Prostate gland (tissue), 2 donors: ENCODE data around the gene FMNL2. TPM values are rescaled to one million over a fixed set of nuclear protein-coding genes. Genes with fewer than 3 reads are reported as not detected.
"Not testable (repeated sequence)": the region's sequence is repeated elsewhere in the genome, so short reads cannot be mapped to it uniquely, and the experiment has no call there.

Source experiments
- DNase-seq: peaks from one replicate; pipeline ENCODE4 v3.0.0-alpha.2; 2019; ENCODE audit warnings: low spot score
- H3K27ac ChIP-seq, 2 donors: fragments of 200-600 bp; sonication (generic); 2 replicates each; pipeline ENCODE4 v1.5.1; 2017 to 2019
- H3K27me3 ChIP-seq: fragments of 200-600 bp; sonication (generic); replicated peaks from 2 replicates; pipeline ENCODE4 v1.5.1; 2019; ENCODE audit not compliant: insufficient read depth
- H3K36me3 ChIP-seq, 2 donors: fragments of 200-600 bp; sonication (generic); 1 replicate in 1 of 2; 2 replicates in 1 of 2; pipeline versions ENCODE4 v1.5.1 to v1.8.1; 2017 to 2019
- H3K4me1 ChIP-seq: fragments of 200-600 bp; sonication (generic); replicated peaks from 2 replicates; pipeline ENCODE4 v1.5.1; 2019
- H3K4me3 ChIP-seq, 2 donors: fragments of 200-600 bp; sonication (generic); 2 replicates each; pipeline ENCODE4 v1.5.1; 2017 to 2019
- H3K9me3 ChIP-seq: fragments of 200-600 bp; sonication (generic); 2 replicates; pipeline ENCODE4 v1.5.1; 2017
- POLR2A ChIP-seq: fragments of 450-650 bp; IDR thresholded peaks from one replicate; pipeline ENCODE4 v1.6.1; 2016; ENCODE audit warnings: antibody characterized with exemption, mild to moderate bottlenecking
- POLR2AphosphoS5 ChIP-seq: sonication (generic); formaldehyde crosslinking; IDR thresholded peaks from one replicate; pipeline ENCODE4 v1.6.1; 2017; ENCODE audit warnings: antibody characterized with exemption
- WGBS: methylation state at CpG from one replicate; pipeline ENCODE4 v1.1.5; 2018; 5-methylcytosine and 5-hydroxymethylcytosine counted together
- intact Hi-C: fragments of 100-400 bp; cut with DNase I; formaldehyde crosslinking; loops from one replicate; pipeline ENCODE4 v1.14.2; 2022
- total RNA-seq, 2 donors: library from RNA; depleted of rRNA; stranded (reverse); fragments of >200 nt; gene quantifications; one replicate each; pipeline ENCODE4 v1.1.0, GENCODE V29; 2016
- TF ChIP-seq, protein P1 (sequence below), 4 experiments: fragments of 200-600 bp in 2 of 4; fragments of 450-650 bp in 2 of 4; sonication (generic) in 2 of 4; IDR thresholded peaks; 1 replicate in 3 of 4; 2 replicates in 1 of 4; pipeline ENCODE4 v1.5.1; 2016 to 2019; ENCODE audit warnings: antibody characterized with exemption in 4 of 4, mild to moderate bottlenecking in 2 of 4, moderate library complexity in 2 of 4

FMNL2 gene
- total RNA-seq, 2 donors from 2014 or later, result 9.8 to 19.4 TPM

DNA sequence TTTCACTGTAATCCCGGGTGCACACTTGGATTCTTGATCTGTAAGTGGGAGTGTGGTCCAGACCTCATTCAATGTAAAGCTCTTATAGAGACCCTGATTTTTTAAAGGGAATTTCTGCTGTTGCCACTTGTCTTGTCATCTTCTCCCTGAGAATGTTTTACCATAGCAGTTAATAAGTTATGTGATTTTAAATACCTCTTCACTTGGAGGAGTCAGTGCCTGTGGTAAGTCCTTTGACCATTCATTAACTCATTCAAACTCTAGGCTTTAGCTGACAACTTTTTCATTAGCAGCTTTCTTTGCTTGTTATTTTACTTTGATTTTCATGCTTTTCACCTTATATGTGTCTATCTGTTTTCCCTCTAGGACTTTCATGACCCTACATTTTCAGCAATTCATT is 51.3 kb downstream of the FMNL2 start:
- 80% methylated on average over 1 of the region's 1 CpG for WGBS
- intact Hi-C loops, result no loop called here

DNA sequence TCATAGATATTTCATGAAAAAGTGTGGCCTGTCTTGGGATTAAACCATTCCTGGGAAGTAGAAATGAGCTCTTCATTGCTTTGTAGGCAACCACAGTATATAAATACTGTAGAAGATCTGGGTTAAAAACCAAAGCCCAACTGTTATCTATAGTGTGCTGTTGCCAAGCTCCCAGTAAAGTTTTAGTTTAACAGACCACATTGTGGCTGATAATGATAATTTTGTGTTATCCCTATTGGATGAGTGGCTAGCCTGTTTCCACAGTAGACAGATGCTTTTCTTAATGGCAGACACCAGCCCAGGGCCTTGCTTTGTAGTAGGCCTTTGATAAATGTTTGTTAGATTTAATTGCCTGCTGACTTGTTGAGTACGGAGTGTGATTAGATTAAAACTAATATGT is 52.1 kb downstream of the FMNL2 start:
- no peak overlapping the region for H3K27ac ChIP-seq
- no peaks in the 10 kb centered on the region for H3K9me3 ChIP-seq
- intact Hi-C loops, result no loop called here
- H3K27me3 ChIP-seq, result no peaks in the 10 kb centered on the region
- WGBS, result 98% methylated on average over 1 of the region's 1 CpG
- TF ChIP-seq POLR2AphosphoS5 (no peak), POLR2A (no peak)
- TF ChIP-seq, protein P1, sequence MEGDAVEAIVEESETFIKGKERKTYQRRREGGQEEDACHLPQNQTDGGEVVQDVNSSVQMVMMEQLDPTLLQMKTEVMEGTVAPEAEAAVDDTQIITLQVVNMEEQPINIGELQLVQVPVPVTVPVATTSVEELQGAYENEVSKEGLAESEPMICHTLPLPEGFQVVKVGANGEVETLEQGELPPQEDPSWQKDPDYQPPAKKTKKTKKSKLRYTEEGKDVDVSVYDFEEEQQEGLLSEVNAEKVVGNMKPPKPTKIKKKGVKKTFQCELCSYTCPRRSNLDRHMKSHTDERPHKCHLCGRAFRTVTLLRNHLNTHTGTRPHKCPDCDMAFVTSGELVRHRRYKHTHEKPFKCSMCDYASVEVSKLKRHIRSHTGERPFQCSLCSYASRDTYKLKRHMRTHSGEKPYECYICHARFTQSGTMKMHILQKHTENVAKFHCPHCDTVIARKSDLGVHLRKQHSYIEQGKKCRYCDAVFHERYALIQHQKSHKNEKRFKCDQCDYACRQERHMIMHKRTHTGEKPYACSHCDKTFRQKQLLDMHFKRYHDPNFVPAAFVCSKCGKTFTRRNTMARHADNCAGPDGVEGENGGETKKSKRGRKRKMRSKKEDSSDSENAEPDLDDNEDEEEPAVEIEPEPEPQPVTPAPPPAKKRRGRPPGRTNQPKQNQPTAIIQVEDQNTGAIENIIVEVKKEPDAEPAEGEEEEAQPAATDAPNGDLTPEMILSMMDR (IDR thresholded peaks at IDR 0.05), result no peak
- H3K4me3 ChIP-seq, result no peak overlapping the region
- no peaks in the 10 kb centered on the region for H3K36me3 ChIP-seq
- DNase-seq, result no peak
- H3K4me1 ChIP-seq, result no peaks in the 10 kb centered on the region

More for the DNA sequence above, 51.3 kb downstream of the FMNL2 start:
- no peaks in the 10 kb centered on the region for H3K9me3 ChIP-seq
- H3K27ac ChIP-seq, result no peak overlapping the region
- no peak for DNase-seq
- TF ChIP-seq, protein P1 (IDR thresholded peaks at IDR 0.05), result no peak
- no peak for TF ChIP-seq POLR2AphosphoS5
- no peaks in the 10 kb centered on the region for H3K4me1 ChIP-seq
- no peaks in the 10 kb centered on the region for H3K27me3 ChIP-seq
- H3K36me3 ChIP-seq, result no peaks in the 10 kb centered on the region
- H3K4me3 ChIP-seq, result no peak overlapping the region

DNA sequence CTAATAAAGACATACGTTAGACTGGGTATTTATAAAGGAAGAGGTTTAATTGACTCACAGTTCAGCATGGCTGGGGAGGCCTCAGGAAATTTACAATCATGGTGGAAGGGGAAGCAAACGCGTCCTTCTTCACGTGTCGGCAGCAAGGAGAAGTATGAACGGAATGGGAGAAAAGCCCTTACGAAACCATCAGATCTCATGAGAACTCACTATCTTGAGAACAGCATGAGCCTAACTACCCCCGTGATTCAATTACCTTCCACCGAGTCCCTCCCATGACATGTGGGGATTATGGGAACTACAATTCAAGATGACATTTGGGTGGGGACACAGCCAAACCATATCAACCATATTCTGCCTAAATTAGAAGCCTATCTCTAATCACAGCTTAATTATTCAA is 53.3 kb downstream of the FMNL2 start:
- H3K36me3 ChIP-seq, DNase-seq, H3K27me3 ChIP-seq, H3K9me3 ChIP-seq, H3K4me3 ChIP-seq, intact Hi-C loops, H3K27ac ChIP-seq, H3K4me1 ChIP-seq: not testable (repeated sequence)
- WGBS, result 84% methylated on average over 9 of the region's 9 CpGs

DNA sequence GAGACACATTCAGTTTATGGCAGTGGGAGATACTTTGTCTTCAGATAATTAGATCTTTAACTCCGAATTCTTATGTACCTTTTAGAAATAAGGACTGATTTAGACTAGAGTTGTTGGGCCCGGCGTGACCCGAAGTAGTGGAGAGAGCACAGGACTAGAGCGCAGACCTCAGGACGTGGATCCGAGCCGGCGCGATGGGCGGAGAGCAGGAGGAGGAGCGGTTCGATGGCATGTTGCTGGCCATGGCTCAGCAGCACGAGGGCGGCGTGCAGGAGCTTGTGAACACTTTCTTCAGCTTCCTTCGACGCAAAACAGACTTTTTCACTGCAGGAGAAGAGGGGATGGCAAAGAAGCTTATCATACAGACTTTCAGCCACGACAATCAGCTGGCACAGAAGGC is 54.5 kb downstream of the FMNL2 start:
- Histone ChIP-seq H3K27me3 (no peaks in the 10 kb centered on the region), H3K27ac (no peak overlapping the region), H3K4me3 (no peak overlapping the region), H3K36me3 (no peaks in the 10 kb centered on the region), H3K4me1 (no peaks in the 10 kb centered on the region), H3K9me3 (no peaks in the 10 kb centered on the region)
- intact Hi-C loops, result no loop called here
- no peak for TF ChIP-seq POLR2A
- TF ChIP-seq, protein P1 (IDR thresholded peaks at IDR 0.05), result no peak
- TF ChIP-seq POLR2AphosphoS5, result no peak
- WGBS, result 95% methylated on average over 19 of the region's 19 CpGs
- no peak for DNase-seq

DNA sequence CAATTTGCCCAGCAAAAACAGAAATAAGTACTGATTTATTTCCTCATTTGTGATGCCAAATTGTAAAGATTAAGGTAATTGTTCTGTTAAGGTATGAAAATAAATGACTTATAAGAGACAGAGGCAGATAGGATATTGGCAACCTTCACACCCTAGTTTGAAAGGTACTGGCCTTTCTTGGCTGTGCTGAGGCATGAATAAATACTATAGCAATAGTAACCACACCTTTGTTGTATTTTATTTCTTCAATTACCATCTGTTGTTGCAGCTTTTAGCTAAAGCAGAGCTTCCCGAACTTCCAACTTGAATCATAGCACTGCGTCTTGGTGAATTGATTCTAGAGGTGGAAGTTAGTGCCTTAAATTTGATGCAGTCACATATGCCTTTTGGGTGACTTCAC is 55.9 kb downstream of the FMNL2 start:
- WGBS, result 97% methylated on average over 2 of the region's 2 CpGs
- H3K36me3 ChIP-seq, result no peaks in the 10 kb centered on the region

DNA sequence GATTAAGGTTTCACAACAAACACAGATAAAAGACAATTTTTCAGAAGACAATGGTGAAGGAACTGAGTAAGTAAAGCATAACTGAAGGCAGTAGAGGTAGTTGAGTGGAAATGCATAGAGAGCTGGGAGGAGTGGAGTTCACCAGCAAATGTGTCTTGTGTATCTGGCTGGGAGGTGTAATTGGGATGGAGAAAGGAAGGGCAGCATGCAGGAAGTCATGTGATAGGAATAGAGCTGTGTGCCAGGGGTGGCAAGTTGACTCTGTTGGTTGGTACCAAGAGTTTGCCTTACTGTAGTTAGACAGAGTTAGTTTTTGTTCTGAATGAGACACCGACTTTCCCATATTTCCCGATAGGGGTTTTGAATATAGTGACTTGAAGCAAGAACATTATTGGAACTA is 56.3 kb downstream of the FMNL2 start:
- WGBS, result 96% methylated on average over 2 of the region's 2 CpGs
- H3K4me3 ChIP-seq, result no peak overlapping the region
- H3K36me3 ChIP-seq, result no peaks in the 10 kb centered on the region
- no peaks in the 10 kb centered on the region for H3K4me1 ChIP-seq
- TF ChIP-seq, protein P1 (IDR thresholded peaks at IDR 0.05), result no peak
- TF ChIP-seq POLR2AphosphoS5 (no peak), POLR2A (no peak)
- no peaks in the 10 kb centered on the region for H3K27me3 ChIP-seq
- H3K27ac ChIP-seq, result no peak overlapping the region
- intact Hi-C loops, result no loop called here
- H3K9me3 ChIP-seq, result no peaks in the 10 kb centered on the region
- no peak for DNase-seq

More for the DNA sequence above, 55.9 kb downstream of the FMNL2 start:
- Histone ChIP-seq H3K4me1 (no peaks in the 10 kb centered on the region), H3K9me3 (no peaks in the 10 kb centered on the region), H3K27me3 (no peaks in the 10 kb centered on the region), H3K27ac (no peak overlapping the region), H3K4me3 (no peak overlapping the region)
- no peak for DNase-seq
- intact Hi-C loops, result no loop called here
- no peak for TF ChIP-seq POLR2AphosphoS5
